DOHH2 (cell line): ENCODE results near the gene SLC30A5.
"Not testable (repeated sequence)": the region's sequence is repeated elsewhere in the genome, so short reads cannot be mapped to it uniquely, and the experiment has no call there.

Source experiments
- H3F3A ChIP-seq: fragments of 200-600 bp; sonication (generic), shearing (Covaris generic); 2 replicates; pipeline ENCODE4 v1.6.0; 2016; ENCODE audit warnings: antibody characterized with exemption, mild to moderate bottlenecking; ENCODE audit not compliant: control insufficient read depth, insufficient read depth
- H3K27ac ChIP-seq: fragments of 200-600 bp; sonication (generic); 2 replicates; pipeline ENCODE4 v1.5.1; 2014; ENCODE audit warnings: low read depth, mild to moderate bottlenecking, low read length, moderate library complexity
- H3K27me3 ChIP-seq: fragments of 200-600 bp; sonication (generic); 2 replicates; pipeline ENCODE4 v1.6.1; 2014; ENCODE audit warnings: mild to moderate bottlenecking, low read length, mixed read lengths; ENCODE audit not compliant: control insufficient read depth
- H3K36me3 ChIP-seq: fragments of 200-600 bp; sonication (generic); 2 replicates; pipeline ENCODE4 v1.6.1; 2014; ENCODE audit warnings: mild to moderate bottlenecking, low read length, moderate library complexity, mixed read lengths; ENCODE audit not compliant: control insufficient read depth
- H3K4me1 ChIP-seq: fragments of 200-600 bp; sonication (generic); 2 replicates; pipeline ENCODE4 v1.6.1; 2014; ENCODE audit warnings: mild to moderate bottlenecking, low read length, mixed read lengths; ENCODE audit not compliant: control insufficient read depth
- H3K4me2 ChIP-seq: fragments of 200-600 bp; sonication (generic); 2 replicates; pipeline ENCODE4 v1.6.0; 2014; ENCODE audit warnings: mild to moderate bottlenecking, low read length, moderate library complexity
- H3K4me3 ChIP-seq: fragments of 200-600 bp; sonication (generic); 2 replicates; pipeline ENCODE4 v1.5.1; 2014; ENCODE audit warnings: mild to moderate bottlenecking, low read length, mixed read lengths
- H3K79me2 ChIP-seq: fragments of 200-600 bp; sonication (generic); 2 replicates; pipeline ENCODE4 v1.6.1; 2014; ENCODE audit warnings: mild to moderate bottlenecking, low read length, mixed read lengths; ENCODE audit not compliant: control insufficient read depth
- H3K9me2 ChIP-seq: fragments of 200-600 bp; sonication (generic); replicated peaks from 2 replicates; pipeline ENCODE4 v1.6.1; 2014; ENCODE audit warnings: mild to moderate bottlenecking, low read length, mixed read lengths; ENCODE audit not compliant: control insufficient read depth
- H3K9me3 ChIP-seq: fragments of 200-600 bp; sonication (generic); 2 replicates; pipeline ENCODE4 v1.6.1; 2014; ENCODE audit warnings: antibody characterized with exemption, low read length, mixed read lengths; ENCODE audit not compliant: control insufficient read depth, insufficient read depth
- H4K20me1 ChIP-seq: fragments of 200-600 bp; sonication (generic); 2 replicates; pipeline ENCODE4 v1.6.0; 2014; ENCODE audit warnings: low read depth, mild to moderate bottlenecking, antibody characterized with exemption, low read length, moderate library complexity; ENCODE audit not compliant: control insufficient read depth, insufficient read depth
- CTCF ChIP-seq: fragments of 200-600 bp; sonication (generic); IDR thresholded peaks from one replicate; pipeline ENCODE4 v1.5.1; 2014; ENCODE audit warnings: antibody characterized with exemption, mild to moderate bottlenecking, low read depth, low read length; ENCODE audit not compliant: poor library complexity, severe bottlenecking
- EZH2phosphoT487 ChIP-seq: fragments of 200-600 bp; sonication (generic); IDR thresholded peaks from 2 replicates; pipeline ENCODE4 v1.6.1; 2017; ENCODE audit warnings: borderline replicate concordance, mild to moderate bottlenecking, antibody characterized with exemption, low read length, moderate library complexity, mixed read lengths

The SLC30A5 gene

GRCh38 chr5:69137807-69138206 lies 44.0 kb downstream of the SLC30A5 start:
- TF ChIP-seq EZH2phosphoT487 (no peak), CTCF (no peak)
- no peaks in the 10 kb centered on the region for H3K9me2 ChIP-seq
- H3K27ac ChIP-seq, result peak overlapping the region; percentile 95; the same call in 1 of the 2 replicates
- H3F3A ChIP-seq, result peaks cover 40% of the 10 kb centered on the region
- H3K36me3 ChIP-seq, result peaks cover 16% of the 10 kb centered on the region
- H3K79me2 ChIP-seq, result peaks cover 10% of the 10 kb centered on the region; the same call in 1 of the 2 replicates
- peaks cover 8% of the 10 kb centered on the region for H3K9me3 ChIP-seq
- no peak overlapping the region for H3K4me2 ChIP-seq
- H3K4me1 ChIP-seq, result peaks cover 63% of the 10 kb centered on the region
- no peaks in the 10 kb centered on the region for H4K20me1 ChIP-seq
- no peaks in the 10 kb centered on the region for H3K27me3 ChIP-seq
- H3K4me3 ChIP-seq, result no peak overlapping the region

- Histone ChIP-seq H3K4me2 (peak overlapping the region; percentile 21), H3K4me3 (no peak overlapping the region), H3K27ac (no peak overlapping the region), H3K4me1 (peaks cover 55% of the 10 kb centered on the region), H3K9me2 (no peaks in the 10 kb centered on the region), H3K9me3 (peaks cover 8% of the 10 kb centered on the region), H4K20me1 (no peaks in the 10 kb centered on the region), H3K27me3 (no peaks in the 10 kb centered on the region), H3K36me3 (peaks cover 9% of the 10 kb centered on the region), H3F3A (peaks cover 31% of the 10 kb centered on the region), H3K79me2 (peaks cover 10% of the 10 kb centered on the region; the same call in 1 of the 2 replicates)
- TF ChIP-seq CTCF, result no peak
- TF ChIP-seq EZH2phosphoT487, result no peak
Measured at GRCh38 chr5:69138766-69139165, 45.0 kb downstream of the SLC30A5 start.

- H3K36me3 ChIP-seq, H3K9me2 ChIP-seq, H3K4me3 ChIP-seq, H3K27ac ChIP-seq, H3K79me2 ChIP-seq, H3K27me3 ChIP-seq, H3K9me3 ChIP-seq, H3K4me2 ChIP-seq, H4K20me1 ChIP-seq: not testable (repeated sequence)
- Histone ChIP-seq H3K4me1 (peaks cover 40% of the 10 kb centered on the region), H3F3A (peaks cover 25% of the 10 kb centered on the region)
Measured at GRCh38 chr5:69140239-69140638, 46.4 kb downstream of the SLC30A5 start.

- Histone ChIP-seq H3K4me2 (no peak overlapping the region), H3F3A (peaks cover 19% of the 10 kb centered on the region), H3K9me3 (peaks cover 8% of the 10 kb centered on the region), H4K20me1 (no peaks in the 10 kb centered on the region), H3K79me2 (peaks cover 3% of the 10 kb centered on the region; the same call in 1 of the 2 replicates), H3K4me3 (no peak overlapping the region), H3K27ac (no peak overlapping the region), H3K9me2 (no peaks in the 10 kb centered on the region), H3K36me3 (no peaks in the 10 kb centered on the region), H3K4me1 (peaks cover 34% of the 10 kb centered on the region), H3K27me3 (no peaks in the 10 kb centered on the region)
- no peak for TF ChIP-seq CTCF
- no peak for TF ChIP-seq EZH2phosphoT487
Measured at GRCh38 chr5:69140827-69141226, 47.0 kb downstream of the SLC30A5 start.

- not testable (repeated sequence) for H3F3A ChIP-seq, H3K9me2 ChIP-seq, H3K36me3 ChIP-seq, H3K79me2 ChIP-seq, H3K4me1 ChIP-seq, H3K4me2 ChIP-seq, H3K27ac ChIP-seq, H4K20me1 ChIP-seq, H3K4me3 ChIP-seq, H3K9me3 ChIP-seq, H3K27me3 ChIP-seq
Measured at GRCh38 chr5:69148576-69148975, 54.8 kb downstream of the SLC30A5 start.
